HL-60 (cell line): Measurements from ENCODE around the gene ACOXL.

Experiments
- GABPA ChIP-seq: IDR thresholded peaks from 2 replicates; pipeline ENCODE4 v1.6.1; 2012; ENCODE audit warnings: low read depth
- REST ChIP-seq: IDR thresholded peaks from 2 replicates; pipeline ENCODE4 v1.6.1; 2012; ENCODE audit warnings: low read depth; ENCODE audit not compliant: insufficient replicate concordance
- SPI1 ChIP-seq: IDR thresholded peaks from 2 replicates; pipeline ENCODE4 v1.6.1; 2012; ENCODE audit warnings: low read depth, mild to moderate bottlenecking, borderline replicate concordance
- TF ChIP-seq, protein P1 (sequence below): IDR thresholded peaks from one replicate; pipeline ENCODE4 v1.5.1; 2011; ENCODE audit warnings: low read length, control low read depth, inconsistent platforms; ENCODE audit not compliant: insufficient read depth

DNA sequence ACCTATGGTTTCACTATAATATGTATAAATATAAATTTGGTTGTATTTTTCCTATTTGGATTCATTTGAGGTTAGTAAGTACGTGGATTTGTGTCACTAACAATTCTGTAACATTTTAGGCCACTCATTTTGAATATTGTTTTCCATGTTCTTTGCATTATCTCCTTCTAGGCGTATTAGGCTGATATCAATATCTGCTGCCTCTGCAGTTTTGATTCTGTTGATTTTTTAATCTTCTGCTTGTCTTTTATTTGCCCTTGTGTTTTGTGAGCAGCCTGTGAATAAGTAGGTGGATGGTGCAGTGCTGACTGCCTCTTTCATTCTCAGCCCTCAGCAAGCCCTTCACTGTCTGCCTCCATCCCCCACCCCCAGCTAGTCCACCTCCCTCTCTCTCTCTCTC lies 222.7 kb downstream of the ACOXL start:
- TF ChIP-seq GABPA (no peak), SPI1 (no peak), REST (no peak)
- TF ChIP-seq, protein P1, sequence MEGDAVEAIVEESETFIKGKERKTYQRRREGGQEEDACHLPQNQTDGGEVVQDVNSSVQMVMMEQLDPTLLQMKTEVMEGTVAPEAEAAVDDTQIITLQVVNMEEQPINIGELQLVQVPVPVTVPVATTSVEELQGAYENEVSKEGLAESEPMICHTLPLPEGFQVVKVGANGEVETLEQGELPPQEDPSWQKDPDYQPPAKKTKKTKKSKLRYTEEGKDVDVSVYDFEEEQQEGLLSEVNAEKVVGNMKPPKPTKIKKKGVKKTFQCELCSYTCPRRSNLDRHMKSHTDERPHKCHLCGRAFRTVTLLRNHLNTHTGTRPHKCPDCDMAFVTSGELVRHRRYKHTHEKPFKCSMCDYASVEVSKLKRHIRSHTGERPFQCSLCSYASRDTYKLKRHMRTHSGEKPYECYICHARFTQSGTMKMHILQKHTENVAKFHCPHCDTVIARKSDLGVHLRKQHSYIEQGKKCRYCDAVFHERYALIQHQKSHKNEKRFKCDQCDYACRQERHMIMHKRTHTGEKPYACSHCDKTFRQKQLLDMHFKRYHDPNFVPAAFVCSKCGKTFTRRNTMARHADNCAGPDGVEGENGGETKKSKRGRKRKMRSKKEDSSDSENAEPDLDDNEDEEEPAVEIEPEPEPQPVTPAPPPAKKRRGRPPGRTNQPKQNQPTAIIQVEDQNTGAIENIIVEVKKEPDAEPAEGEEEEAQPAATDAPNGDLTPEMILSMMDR, result no peak
